ENCODE results near the gene CDH23.

The CDH23 gene

DNA sequence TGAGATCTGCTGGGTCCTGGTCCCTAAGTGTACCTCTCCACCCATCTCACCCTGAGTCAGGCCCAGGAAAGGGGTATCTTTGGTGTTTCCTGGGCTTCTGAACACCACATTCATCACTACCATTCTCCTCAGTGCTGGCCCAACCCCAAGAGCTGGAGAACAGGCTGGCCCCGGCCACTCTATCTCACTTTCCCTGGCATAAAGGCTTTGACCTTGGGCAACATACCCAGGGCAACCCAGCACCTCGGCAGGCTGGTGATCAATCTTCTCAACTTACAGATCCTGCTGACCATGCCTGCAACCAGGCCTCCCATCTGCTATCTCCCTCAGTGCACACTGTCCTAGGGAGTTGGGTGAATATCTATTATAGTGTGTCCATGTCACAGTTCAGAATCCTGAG is 374.5 kb downstream of the CDH23 start:
- TF ChIP-seq, protein P1, sequence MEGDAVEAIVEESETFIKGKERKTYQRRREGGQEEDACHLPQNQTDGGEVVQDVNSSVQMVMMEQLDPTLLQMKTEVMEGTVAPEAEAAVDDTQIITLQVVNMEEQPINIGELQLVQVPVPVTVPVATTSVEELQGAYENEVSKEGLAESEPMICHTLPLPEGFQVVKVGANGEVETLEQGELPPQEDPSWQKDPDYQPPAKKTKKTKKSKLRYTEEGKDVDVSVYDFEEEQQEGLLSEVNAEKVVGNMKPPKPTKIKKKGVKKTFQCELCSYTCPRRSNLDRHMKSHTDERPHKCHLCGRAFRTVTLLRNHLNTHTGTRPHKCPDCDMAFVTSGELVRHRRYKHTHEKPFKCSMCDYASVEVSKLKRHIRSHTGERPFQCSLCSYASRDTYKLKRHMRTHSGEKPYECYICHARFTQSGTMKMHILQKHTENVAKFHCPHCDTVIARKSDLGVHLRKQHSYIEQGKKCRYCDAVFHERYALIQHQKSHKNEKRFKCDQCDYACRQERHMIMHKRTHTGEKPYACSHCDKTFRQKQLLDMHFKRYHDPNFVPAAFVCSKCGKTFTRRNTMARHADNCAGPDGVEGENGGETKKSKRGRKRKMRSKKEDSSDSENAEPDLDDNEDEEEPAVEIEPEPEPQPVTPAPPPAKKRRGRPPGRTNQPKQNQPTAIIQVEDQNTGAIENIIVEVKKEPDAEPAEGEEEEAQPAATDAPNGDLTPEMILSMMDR (conservative IDR thresholded peaks at IDR 0.05; ENCODE audit: low read depth, low read length) = no peak
- no peak for DNase-seq (ENCODE audit: low read depth)
- H3K4me3 ChIP-seq (ENCODE audit: low read length) = no peak overlapping the region

DNA sequence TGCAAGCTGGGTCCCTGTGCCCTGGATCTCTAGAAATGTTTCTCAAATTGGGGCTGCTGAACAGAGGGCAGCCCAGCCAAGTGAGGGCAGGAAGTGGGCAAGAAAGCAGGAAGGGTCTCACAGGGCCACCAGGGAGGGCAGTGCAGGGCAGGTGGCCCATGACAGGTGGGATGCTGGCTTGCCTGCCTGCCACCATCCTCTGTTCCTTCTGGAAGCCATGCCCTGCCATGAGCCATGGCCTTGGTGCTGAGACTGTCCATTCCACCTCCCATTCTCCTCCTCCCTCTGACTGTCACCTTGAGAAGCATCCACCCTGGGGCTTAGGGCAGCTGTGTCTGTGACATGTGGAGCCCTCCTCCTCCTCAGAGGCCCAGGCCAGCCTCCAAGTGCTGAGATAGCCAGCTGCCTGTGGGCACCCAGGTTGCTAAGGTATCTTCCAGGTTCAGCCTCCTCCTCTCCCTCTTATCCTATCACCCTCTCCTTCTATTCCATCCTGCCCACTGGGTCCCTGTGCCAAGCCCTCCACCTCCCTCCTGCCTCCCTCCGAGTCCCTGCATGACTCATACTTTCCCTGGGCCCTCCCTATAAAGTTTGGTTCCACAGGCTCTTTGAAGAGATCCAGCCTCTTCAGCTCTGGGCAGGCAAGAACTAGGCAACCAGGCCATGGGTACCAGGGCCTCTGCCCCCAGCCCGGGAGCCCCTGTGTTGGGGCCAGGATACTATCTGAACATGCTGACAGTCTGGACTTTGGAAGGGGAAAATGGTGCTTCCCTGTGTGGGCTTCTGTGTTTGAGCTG is 375.3 kb downstream of the CDH23 start:
- TF ChIP-seq, protein P1 (conservative IDR thresholded peaks at IDR 0.05; ENCODE audit: low read depth, low read length) = no peak
- DNase-seq (ENCODE audit: low read depth) = no peak
- no peak overlapping the region for H3K4me3 ChIP-seq (ENCODE audit: low read length)

DNA sequence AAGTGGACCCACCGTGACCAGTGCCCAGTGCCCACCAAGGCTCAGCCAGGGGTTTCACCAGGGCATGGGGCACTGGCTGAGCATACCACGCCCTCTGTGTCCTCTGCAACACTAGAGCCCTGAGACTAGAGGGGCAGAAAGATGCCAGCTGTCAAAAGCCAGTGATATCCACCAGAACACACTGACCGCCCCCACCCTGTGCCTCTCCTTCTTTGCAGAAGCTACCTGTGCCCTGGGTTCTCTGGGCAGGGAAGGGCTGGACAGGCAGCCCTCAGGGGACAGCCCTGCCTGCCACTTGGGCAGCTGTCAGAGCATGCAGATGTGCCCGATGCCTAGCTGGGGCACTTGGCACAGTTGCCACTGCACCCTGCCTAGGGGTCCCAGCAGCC is 376.1 kb downstream of the CDH23 start:
- TF ChIP-seq, protein P1 (conservative IDR thresholded peaks at IDR 0.05; ENCODE audit: low read depth, low read length) = no peak
- no peak for DNase-seq (ENCODE audit: low read depth)
- H3K4me3 ChIP-seq (ENCODE audit: low read length) = peak overlapping the region; percentile 56

DNA sequence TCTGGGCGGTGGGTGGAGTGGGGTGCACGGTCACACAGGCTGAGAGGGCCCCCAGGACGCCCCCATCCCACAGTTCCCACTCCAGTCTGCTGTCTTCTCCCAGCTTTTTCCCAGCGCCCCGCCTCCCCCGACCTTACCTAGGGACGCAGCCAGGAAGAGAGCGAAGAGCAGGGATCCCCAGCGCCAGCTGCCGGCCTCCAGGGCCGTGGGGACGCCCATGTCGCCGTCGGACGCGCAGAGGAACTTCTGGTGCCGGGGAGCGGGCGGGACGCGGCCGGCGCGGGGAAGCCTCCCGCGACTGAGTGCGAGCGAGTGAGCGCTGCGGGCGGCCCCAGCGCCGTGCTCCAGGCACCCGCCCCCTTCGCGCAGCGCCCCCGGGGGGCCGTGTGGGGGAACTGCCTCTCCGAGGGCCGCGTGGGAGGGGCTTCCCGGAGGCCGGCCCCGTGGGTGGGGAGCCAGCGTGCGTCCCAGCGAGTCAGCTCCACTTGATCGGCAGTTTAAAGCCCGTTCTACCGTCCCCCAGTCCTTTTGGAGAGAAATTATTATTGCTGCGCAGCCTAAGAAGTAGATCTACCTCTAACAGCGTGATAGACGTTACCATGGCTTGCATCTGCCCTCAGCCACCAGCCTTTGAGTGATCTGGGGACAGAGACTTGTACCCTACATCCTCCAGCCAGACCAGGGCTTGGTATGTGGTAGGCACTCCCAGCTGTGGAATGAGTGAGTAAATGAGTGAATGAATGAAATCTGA is 376.7 kb downstream of the CDH23 start, which contains the start of gene VSIR:
VSIR (minus strand) TSS at position 300 of the 751 bp plus-strand sequence; CDS start at position 219, 81 bp downstream.
- TF ChIP-seq, protein P1 (conservative IDR thresholded peaks at IDR 0.05; ENCODE audit: low read depth, low read length) = peak; percentile 69
- H3K4me3 ChIP-seq (ENCODE audit: low read length) = peak within 1 kb of the TSS; percentile 56
- DNase-seq (ENCODE audit: low read depth) = no peak

DNA sequence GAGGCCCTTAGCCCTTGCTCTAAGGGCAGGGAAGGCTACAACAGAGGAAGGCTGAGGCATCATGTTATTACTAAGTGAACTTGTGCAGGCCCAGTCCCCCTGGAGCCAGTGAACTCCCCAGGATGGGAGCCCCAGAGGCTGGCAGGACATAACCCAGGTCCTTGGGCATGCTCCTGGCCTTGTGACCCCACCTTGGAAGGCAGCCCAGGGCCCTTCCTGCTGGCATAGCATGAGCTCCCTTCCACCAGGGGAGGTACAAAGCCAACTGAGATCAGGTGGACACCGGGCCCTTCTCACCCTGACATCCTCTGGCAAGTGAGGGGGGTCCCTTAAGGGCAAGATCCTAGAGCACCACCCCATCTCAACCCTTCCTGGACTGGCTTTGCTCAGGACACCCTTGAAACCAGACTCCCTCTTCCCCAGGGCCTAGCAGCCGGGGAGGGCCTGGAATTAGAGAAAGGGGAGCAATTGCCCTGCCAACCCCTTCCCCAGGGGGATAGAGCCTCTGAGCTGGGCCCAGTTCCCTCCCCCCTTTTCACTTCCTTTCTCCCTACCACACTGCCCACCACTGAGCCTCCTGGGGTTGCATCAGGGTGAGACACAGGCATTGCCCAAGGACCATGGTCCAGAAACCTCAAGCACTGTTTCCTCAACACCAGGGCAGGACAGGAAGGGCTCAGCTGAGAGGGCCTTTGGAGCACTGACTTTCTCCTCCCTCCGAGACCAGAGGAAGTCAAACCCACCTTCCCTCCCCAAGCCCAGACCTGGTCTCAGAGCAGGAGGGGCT is 378.4 kb downstream of the CDH23 start:
- TF ChIP-seq, protein P1 (conservative IDR thresholded peaks at IDR 0.05; ENCODE audit: low read depth, low read length) = no peak
- H3K4me3 ChIP-seq (ENCODE audit: low read length) = no peak overlapping the region
- no peak for DNase-seq (ENCODE audit: low read depth)

DNA sequence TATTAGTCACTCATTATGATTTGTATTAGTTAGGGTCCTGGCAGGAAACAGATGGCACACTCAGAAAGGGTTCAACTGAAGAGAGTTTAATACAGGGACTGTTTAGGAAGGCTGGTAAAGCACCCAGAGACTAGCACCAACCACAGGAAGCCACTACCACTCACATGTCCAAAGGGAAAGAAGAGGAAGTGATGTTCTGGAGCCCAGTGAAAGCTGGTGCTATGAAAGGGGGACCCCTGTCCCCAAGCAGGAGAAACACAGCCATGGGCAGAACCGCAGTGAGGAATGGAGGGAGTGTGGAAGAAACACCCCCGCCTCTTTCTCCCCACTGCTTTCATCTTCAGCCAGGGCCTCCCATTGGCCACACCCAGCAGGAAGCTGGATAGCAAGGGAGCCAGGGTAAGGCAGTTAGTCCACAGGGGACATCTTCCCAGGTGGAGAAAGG is 379.8 kb downstream of the CDH23 start:
- no peak overlapping the region for H3K4me3 ChIP-seq (ENCODE audit: low read length)
- TF ChIP-seq, protein P1 (conservative IDR thresholded peaks at IDR 0.05; ENCODE audit: low read depth, low read length) = no peak
- no peak for DNase-seq (ENCODE audit: low read depth)

Data from retinal pigment epithelial cell (primary cell).